Stimulated activated CD8-positive, alpha-beta memory T cell treated with anti-CD3 and anti-CD28 coated beads, Interleukin-7, amount 100 ng/mL, for 24 hours (primary cell): ENCODE data around the gene RASA3.
"Not testable (repeated sequence)": the region's sequence is repeated elsewhere in the genome, so short reads cannot be mapped to it uniquely, and the experiment has no call there.

Experiments
- DNase-seq: peaks from one replicate; pipeline ENCODE4 v3.0.0-alpha.2; 2020; ENCODE audit warnings: low read depth

Gene RASA3

DNA sequence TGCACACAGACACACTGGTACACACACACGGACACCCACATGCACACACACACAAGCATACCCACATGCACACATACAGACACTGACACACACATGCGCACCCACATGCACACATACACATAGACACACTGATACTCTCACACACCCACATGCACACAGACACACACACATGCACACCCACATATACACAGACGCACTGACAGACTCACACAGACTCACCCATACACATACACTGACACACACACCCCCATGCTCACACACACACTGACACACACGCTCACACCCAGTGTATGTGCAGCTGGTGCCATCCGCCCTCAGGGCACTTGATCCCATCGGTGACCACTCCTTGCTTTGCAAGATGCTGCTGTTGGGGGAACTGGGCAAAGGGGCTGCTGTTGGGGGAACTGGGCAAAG, 9.7 kb upstream of the RASA3 start:
- DNase-seq, result no peak

DNA sequence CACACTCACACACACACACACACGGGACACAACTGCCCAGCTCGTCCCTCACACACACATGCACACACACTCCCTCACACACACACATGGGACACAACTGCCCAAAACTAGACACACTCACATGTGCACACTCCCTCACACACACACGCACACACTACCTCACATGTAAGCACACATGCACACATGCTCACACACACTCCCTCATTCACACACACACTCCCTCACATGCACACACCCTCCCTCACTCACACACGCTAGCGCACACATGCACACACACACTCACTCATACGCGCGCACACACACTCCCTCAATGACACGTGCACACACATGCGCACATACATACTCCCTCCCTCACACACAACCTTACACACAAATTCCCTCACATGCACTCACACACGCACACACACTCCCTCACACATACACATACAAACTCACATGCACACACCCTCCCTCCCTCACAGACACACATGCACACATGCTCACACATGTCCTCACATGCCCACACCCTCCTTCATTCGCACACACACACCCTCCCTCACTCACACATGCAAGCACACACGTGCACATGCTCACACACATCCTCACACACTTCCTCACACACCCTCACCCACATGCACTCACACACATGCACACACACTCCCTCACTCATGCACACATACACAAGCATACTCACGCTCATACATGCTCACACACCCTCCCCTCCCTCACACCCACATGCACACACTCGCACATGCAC, 9.0 kb upstream of the RASA3 start:
- no peak for DNase-seq

DNA sequence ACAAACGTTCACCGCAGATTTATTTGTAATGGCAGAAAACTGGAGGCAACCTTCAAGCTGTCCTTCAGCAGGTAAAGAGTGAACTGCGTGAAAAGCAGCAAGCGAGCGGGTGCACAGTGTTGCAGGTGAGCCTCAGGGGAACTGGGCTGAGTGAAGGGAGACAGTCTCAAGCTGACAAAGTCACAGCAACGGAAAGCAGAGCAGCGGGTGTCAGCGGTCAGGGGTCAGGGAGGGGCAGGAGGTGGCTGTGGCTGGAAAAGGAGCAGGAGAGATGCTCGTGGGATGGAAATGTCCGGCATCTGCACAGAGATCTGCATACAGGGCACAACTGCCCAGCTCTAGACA, 8.5 kb upstream of the RASA3 start:
- DNase-seq, result no peak

DNA sequence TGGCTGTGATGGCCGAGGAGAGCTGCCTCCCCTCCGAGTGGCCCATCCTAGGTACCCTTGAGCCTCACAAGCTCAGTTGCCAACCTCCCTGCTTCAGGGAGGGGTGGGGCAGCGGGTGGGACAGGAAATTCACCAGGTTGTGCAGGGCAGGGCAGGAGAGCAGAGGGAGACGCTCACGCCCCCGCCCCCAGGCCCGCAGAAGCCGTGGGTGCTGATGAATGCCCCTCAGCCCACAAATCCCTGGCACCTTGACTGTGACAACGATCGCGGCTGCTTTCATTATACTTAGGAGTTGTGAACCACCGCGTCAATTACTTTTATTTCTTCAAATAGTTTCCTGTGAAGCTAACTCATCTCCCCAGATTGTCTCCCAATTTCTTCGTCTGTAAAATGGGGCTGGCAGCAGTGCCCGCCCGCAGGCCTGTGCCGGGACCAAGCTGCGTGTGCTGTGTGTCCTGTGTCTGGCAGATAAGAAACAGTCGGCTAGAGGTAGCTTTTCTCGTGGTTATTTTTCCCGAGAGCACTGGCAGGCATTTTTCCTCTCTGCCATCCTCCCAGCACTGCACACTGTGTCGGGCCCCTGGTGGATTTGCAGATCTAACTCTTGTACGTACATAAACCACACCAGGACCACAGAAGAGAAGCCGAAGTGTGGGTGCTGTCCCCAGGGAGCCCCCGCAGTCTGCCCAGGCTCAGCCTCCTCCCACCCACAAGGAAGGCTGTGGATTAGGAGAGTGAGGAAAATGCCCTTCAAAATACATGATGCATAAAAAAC, 7.9 kb upstream of the RASA3 start:
- DNase-seq, result no peak

DNA sequence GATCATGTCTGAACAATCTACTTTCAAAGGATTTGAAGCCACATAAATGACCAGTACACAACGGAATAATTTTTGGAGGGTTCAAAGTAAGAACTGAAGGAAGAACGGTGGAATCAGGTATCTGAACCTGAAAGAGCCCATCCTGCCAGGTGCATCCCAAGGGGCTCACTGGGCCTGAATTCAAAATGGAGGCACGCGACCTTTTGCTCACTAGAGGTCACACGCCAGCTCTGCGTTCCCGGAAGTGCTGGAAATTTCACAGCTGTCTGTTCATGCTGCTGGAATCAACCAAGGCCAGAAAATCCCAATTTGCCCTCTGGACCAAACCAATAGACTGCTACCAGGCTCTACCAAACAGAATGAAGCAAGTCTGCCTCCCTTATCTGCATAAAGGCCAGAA, 4.2 kb upstream of the RASA3 start:
- no peak for DNase-seq

DNA sequence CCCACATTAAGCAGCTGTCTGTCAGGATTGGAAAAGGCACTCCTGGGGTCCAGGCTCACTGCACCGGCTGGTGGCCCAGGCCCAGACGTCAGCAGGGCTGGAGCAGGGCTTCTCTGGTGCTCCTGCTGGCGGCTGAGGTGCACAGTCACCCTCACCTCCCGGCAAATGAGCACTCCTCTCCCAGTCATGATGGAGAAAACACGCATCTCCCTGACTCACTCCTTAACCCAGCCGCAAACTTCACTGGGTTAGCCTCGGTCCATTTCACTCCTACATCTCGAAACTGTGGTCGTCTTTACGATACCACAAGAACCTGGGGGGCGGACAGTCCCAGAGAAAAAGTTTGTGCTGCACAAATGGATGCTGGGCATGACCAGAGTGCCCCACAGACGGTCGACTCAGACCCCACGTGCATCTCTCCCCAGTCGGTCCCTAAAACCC, 3.3 kb upstream of the RASA3 start:
- no peak for DNase-seq

DNA sequence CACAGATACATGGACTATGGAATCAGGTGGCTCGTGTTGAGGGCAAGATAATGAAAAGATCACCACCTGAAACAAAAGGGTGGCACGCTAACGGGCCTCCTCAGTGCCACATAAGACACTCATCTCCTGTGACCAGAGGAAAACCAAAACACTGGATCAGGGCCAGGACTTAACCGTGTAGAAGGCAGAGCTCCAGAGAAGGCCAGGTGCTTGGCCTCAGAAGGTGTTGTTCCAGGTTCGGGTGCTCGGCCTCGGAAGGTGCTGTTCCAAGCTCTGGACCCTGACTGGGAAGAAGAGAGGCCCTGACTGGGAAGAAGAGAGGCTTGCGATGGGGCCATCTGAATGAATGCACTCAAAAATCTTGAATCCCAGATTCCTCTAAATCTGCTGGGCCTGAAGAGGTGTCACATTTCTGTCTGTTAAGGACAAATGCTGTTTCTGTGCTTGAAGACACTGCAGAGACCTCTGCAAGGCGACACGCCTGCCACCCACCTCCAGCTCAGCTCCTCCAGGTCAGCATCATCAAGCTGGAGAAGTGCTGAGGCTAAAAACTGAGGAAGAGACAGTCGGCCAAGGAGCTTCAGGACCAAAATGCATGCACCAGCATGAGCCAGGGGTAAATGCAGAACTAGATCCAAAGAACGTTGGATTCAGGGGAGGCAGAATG, 2.7 kb upstream of the RASA3 start:
- no peak for DNase-seq

DNA sequence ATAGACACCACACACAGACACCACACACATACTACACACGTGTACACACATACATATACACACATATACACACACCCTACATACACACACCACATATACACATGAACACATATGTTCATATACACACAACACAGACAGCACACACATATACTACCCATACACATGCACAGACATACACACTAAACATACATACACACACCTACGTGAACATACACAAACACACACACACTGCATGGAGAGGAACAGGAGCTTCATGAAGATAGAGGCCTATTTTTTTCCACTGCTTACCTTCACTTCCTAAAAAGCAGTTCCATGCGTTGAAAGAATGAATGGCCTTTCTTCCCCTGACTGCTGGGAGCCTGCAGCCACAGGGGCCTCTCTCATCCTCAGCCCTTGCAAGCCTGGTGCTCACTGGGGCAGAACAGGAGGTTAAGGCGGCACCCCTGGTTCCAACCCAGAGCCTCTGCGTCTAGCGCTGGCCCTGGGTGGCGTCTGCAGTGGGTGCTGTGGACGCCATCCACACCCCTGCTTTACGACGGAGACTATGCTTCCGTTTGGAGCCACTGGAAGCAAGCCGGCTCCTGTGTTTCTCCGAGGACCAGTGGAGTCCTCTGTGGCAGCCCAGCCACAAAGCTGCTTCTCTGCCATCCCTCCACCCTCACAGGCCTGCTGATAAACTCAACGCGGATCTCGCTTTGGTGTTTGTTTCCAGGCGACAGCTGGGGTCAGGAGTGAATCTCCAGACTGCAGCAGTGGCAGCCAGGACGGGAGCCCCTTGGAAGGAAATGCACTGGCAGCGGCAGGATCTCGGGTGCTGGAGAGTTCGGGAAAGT, 1.9 kb upstream of the RASA3 start:
- no peak for DNase-seq

DNA sequence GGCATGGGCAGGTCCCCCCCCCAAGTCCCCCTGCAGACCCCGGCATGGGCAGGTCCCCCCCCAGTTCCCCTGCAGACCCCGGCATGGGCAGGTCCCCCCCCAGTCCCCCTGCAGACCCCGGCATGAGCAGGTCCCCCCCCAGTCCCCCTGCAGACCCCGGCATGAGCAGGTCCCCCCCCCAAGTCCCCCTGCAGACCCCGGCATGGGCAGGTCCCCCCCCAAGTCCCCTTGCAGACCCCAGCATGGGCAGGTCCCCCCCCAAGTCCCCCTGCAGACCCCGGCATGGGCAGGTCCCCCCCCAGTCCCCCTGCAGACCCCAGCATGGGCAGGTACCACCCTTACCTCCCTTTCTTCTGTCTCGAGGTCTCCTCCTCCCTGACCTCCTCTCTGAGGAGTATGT, 1.1 kb upstream of the RASA3 start:
- DNase-seq, result not testable (repeated sequence)

DNA sequence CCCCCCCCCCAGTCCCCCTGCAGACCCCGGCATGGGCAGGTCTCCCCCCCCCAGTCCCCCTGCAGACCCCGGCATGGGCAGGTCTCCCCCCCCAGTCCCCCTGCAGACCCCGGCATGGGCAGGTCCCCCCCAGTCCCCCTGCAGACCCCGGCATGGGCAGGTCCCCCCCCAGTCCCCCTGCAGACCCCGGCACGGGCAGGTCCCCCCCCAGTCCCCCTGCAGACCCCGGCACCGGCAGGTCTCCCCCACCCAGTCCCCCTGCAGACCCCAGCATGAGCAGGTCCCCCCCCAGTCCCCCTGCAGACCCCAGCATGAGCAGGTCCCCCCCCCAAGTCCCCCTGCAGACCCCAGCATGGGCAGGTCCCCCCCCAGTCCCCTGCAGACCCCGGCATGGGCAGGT, 703 bp upstream of the RASA3 start:
- DNase-seq, result not testable (repeated sequence)

DNA sequence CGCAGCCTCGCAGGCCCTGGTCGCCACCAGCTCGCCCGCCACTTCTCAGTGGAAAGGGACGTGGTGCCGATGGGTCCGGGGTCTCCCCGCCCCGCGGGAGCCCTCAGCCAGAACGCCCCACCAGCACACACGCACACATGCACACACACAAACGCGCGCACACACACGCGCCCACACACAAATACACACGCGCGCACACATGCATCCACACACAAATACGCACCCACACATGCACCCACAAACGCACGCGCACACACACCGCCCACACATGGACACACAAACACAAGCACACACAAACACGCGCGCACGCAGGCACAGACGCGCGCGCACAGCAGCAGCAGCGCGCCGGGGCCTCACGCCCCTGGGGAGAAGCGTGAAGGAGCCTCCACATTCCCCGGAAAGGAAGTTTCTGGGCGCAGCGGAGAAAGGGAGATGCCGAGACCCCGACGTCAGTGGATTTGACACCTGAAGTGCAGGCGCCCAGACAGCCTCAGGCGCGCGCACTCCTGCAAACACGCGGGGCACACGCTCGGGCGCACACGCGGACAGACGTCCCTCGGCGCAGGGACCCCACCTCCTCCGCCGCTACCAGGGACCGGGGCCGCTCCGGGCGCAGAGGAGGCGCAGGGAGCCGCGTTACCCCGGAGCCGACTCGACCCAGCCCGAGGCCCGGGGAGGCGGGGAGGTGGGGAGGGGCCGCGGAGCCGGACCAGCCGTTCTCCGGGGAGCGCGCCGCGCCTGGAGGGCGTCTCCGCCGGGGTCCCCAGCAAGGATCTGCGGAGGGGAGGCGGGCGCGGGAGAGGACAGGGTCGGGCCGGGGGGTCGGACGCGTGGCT, 622 bp downstream of the RASA3 start:
- DNase-seq, result no peak

DNA sequence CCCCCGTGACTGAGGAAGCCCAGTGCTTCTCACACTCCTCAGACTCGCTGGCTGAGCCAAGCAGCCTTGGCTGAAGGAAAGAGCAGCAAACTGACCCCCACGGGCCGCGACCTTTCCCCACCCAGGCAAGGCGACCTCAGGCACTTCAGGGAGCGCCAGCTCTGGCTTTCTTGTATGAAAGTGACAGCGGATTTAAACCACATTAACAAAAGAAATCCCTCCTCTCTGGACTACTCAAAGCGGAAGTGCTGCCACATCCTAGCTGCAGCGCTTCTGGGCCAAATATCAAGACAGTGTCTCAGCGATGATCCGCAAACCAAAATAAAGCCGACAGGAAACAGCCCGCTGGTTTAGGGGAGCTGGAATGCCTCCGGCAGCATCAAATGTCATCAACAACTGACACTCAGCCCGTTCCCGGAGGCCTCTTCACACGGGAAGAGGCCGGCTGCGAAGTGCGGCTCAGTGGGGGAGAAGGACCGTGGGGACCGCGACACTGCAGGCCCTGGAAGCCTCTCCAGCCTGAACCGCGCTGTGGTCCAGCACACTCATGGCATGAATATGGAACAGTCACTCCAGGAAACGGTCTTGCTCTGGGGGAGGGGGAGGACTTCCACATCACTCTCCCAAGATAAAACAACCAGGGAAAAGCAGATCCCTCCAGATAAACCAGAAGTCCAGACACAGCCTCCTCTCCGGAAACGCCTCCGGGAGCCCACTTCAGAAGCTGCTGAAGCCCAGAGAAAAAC, 1.4 kb downstream of the RASA3 start:
- DNase-seq, result no peak

DNA sequence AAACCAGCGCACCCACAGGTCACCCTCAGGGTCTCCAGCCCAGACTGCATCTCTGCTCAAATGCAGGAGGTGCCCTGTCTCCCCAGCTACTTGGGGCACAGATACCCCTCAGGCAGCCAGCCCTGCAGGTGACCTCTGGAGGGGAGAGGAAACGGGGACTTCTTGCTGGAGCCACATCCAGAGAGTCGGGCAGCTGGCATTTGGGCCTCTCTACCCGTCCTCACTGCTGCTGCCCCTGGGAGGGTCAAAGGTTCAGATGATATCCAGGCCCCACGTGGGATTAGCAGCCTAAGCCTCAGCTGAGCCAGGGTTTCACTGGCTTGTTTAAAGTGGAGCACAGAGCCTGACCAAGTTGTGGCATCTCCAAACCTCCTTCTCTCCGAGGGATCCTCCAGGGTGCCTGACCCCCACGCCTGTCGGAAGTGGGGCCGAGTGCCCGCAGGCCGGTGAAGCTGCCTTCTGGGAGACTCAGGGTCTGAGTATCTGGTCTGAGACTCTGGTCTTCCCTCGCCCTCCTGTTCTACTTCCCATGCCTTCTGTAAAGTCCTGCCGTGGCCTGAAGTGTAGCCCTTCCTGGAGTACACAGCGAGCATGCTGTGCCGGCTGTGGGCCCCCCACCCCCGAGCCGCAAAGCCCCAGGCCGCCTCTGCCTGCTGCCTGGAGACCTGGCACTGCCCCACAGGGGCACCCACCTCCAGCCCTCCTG, 2.1 kb downstream of the RASA3 start:
- no peak for DNase-seq

DNA sequence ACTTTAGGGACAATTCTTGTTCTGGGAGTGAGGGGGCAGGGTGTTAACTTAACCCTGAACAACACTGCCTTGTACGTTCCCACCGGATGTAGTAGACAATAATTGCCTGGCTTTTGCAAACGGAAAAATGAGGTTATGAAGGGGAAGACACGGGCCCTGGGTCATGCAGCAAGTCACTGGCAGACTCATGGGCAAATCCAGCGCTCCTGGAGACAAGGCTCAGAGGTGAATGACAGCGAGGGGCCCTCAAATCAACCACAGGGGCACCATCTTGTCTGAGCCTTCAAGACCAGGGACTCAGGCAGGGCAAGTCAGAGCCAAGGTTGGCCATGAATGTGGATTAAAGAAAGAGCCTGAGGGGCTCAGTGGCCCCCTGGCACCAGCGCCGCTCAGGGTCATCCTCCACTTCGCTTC, 2.8 kb downstream of the RASA3 start:
- DNase-seq, result no peak

DNA sequence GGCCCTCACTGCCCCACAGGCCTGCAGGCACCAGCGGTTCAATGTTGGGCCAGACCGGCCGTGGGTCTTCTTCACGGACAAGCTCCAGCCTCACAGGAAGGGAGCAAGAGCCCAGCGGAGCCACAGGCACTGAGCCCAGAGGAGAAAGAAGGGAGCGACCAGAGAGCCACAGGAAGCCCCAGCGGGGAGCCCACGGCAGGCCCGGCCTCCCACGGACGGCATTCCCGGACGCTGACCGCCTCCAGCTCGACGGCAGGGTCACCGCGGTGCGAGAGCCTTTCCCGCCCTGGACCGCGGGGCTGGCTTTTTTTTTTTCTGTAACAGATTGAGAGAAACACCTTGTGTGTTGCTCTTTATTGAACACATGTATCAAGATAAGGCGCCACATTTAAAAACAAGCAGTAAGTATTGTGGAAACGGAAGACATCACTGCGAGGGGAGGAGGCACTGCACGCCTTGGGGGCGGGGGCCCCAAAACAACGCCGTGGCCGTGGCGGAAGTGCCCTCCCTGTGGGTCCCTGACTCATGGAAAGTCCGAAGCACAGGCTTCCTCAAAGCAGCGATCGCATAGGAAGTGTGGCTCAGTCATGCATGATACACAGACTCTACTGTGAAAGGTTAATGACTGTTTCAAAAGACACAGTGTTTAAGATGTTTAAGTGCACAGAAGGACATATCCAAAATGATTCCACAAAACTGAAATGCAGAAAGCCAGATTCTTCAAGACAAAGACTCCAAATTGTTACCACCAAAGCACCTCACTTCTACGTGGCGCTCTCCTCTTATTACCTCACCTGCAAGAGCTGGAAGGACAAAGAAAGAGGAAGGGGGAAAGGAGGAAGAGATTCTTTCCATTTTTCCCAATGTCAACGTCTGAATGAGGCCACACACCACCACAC, 3.5 kb downstream of the RASA3 start:
- DNase-seq, result peak; percentile 83

DNA sequence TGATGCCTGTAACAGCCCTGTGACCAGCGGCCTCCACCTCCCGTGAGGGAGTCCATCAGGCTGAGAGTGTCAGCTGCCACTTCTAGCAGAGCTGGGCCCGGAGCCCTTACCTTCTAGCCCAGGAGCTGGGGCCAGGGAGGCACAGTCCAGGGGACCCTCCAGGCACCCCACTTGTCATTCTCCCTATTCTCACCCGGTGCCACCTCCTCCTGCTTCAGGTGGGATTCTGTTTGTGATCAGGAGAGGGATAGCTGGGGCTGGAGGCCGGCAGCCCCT, 4.1 kb downstream of the RASA3 start:
- no peak for DNase-seq

DNA sequence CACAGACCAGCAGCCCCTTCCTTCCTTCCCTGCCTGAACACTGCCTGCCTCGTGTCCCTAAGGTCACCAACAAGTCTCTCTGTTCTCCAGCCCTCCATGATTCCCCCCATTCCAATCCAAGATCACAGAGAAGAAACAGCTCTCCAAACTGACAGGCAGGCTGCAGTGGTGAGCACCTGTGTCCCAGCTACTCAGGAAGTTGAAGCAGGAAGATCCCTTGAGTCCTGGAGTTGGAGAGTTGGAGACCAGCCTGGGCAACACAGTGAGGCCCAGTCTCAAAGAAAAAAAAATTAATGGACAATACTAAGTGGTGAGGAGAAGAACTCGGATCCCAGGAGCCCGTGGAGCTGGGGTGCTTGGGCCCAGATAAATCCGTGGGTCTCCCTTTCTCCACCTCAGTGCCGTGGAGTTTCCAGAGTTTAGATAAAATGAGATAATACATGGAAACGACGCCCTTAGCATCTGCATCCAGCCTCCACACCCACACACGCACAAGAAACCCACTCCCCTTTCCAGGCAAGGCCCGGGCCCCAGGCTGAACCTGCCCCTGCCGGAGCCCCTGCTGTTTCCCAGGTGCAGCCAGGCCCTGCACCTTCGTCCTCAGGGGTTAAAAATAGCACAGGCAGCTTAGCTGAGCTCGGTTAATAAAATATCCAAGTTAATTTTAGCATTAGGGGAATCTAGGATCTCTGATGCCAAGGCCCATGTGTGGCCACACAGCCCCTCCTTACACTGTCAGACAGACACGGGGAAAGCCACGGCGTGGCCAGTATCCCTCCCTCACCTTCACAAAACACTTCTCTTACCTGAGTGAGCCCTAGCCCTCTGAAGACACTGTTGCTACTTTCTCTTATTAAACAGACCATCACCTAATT, 4.7 kb downstream of the RASA3 start:
- no peak for DNase-seq

DNA sequence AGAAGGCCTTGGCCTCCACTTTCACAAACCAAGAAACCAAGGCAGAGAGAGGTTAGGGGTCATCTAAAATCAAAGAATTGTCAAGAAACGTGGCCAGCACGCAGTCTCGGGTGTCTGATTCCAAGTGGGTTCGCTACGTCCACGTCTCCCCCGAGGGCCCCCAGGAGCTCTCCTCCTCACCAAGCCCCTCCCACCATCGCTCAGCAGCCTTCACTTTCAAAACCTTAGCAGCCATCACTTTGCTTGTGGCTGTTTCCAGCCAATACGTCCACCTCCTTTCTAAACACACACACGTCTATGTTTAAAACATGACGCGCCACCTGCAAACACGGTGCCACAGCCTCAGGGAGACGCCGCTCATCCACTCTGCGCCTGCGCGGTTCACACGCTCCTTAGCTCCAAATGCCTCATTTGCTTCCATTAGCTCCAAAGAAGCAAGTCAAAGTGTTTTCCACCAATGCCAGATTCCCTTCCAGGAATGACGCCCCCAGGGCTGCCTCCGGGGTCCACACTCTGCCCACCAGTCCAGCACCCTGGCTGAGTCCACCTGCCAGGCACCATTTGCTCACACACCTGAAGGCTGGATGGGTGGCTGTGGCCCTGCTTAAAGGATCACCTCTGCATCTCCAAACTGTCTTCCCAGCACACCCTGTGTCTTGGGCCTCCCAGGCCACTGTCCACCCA, 5.5 kb downstream of the RASA3 start:
- no peak for DNase-seq
